DOHH2 (cell line): ENCODE data around the gene PRR16.

Experiments used
- H3F3A ChIP-seq: fragments of 200-600 bp; sonication (generic), shearing (Covaris generic); 2 replicates; pipeline ENCODE4 v1.6.0; 2016; ENCODE audit warnings: antibody characterized with exemption, mild to moderate bottlenecking; ENCODE audit not compliant: control insufficient read depth, insufficient read depth
- H3K27ac ChIP-seq: fragments of 200-600 bp; sonication (generic); 2 replicates; pipeline ENCODE4 v1.5.1; 2014; ENCODE audit warnings: low read depth, mild to moderate bottlenecking, low read length, moderate library complexity
- H3K27me3 ChIP-seq: fragments of 200-600 bp; sonication (generic); 2 replicates; pipeline ENCODE4 v1.6.1; 2014; ENCODE audit warnings: mild to moderate bottlenecking, low read length, mixed read lengths; ENCODE audit not compliant: control insufficient read depth
- H3K36me3 ChIP-seq: fragments of 200-600 bp; sonication (generic); 2 replicates; pipeline ENCODE4 v1.6.1; 2014; ENCODE audit warnings: mild to moderate bottlenecking, low read length, moderate library complexity, mixed read lengths; ENCODE audit not compliant: control insufficient read depth
- H3K4me1 ChIP-seq: fragments of 200-600 bp; sonication (generic); 2 replicates; pipeline ENCODE4 v1.6.1; 2014; ENCODE audit warnings: mild to moderate bottlenecking, low read length, mixed read lengths; ENCODE audit not compliant: control insufficient read depth
- H3K4me2 ChIP-seq: fragments of 200-600 bp; sonication (generic); 2 replicates; pipeline ENCODE4 v1.6.0; 2014; ENCODE audit warnings: mild to moderate bottlenecking, low read length, moderate library complexity
- H3K4me3 ChIP-seq: fragments of 200-600 bp; sonication (generic); 2 replicates; pipeline ENCODE4 v1.5.1; 2014; ENCODE audit warnings: mild to moderate bottlenecking, low read length, mixed read lengths
- H3K79me2 ChIP-seq: fragments of 200-600 bp; sonication (generic); 2 replicates; pipeline ENCODE4 v1.6.1; 2014; ENCODE audit warnings: mild to moderate bottlenecking, low read length, mixed read lengths; ENCODE audit not compliant: control insufficient read depth
- H3K9me2 ChIP-seq: fragments of 200-600 bp; sonication (generic); replicated peaks from 2 replicates; pipeline ENCODE4 v1.6.1; 2014; ENCODE audit warnings: mild to moderate bottlenecking, low read length, mixed read lengths; ENCODE audit not compliant: control insufficient read depth
- H3K9me3 ChIP-seq: fragments of 200-600 bp; sonication (generic); 2 replicates; pipeline ENCODE4 v1.6.1; 2014; ENCODE audit warnings: antibody characterized with exemption, low read length, mixed read lengths; ENCODE audit not compliant: control insufficient read depth, insufficient read depth
- H4K20me1 ChIP-seq: fragments of 200-600 bp; sonication (generic); 2 replicates; pipeline ENCODE4 v1.6.0; 2014; ENCODE audit warnings: low read depth, mild to moderate bottlenecking, antibody characterized with exemption, low read length, moderate library complexity; ENCODE audit not compliant: control insufficient read depth, insufficient read depth
- CTCF ChIP-seq: fragments of 200-600 bp; sonication (generic); IDR thresholded peaks from one replicate; pipeline ENCODE4 v1.5.1; 2014; ENCODE audit warnings: antibody characterized with exemption, mild to moderate bottlenecking, low read depth, low read length; ENCODE audit not compliant: poor library complexity, severe bottlenecking
- EZH2phosphoT487 ChIP-seq: fragments of 200-600 bp; sonication (generic); IDR thresholded peaks from 2 replicates; pipeline ENCODE4 v1.6.1; 2017; ENCODE audit warnings: borderline replicate concordance, mild to moderate bottlenecking, antibody characterized with exemption, low read length, moderate library complexity, mixed read lengths

The PRR16 gene

DNA sequence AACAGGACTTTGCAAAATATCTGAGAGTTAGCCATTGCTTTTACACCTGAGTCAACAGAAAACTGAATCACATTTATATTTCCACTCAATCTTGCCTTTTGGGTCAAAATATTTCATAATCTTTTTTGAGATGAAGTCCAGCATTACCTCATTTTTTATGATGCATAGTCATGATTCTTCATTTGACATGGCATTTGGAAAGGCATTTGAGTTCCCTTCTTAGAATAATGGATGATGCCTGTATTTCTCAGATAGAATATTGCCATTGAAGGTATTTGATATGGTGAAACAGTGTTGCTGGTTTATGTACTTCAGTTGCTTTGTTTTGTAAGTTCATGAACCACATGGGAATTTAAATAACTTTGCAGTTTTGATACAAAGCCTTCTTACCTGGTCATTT is 180.4 kb downstream of the PRR16 start:
- H3K27ac ChIP-seq = no peak overlapping the region
- no peaks in the 10 kb centered on the region for H3K36me3 ChIP-seq
- no peaks in the 10 kb centered on the region for H3F3A ChIP-seq
- H3K27me3 ChIP-seq = no peaks in the 10 kb centered on the region
- H3K79me2 ChIP-seq = no peaks in the 10 kb centered on the region
- H3K4me2 ChIP-seq = no peak overlapping the region
- no peak for TF ChIP-seq CTCF
- TF ChIP-seq EZH2phosphoT487 = no peak
- no peaks in the 10 kb centered on the region for H4K20me1 ChIP-seq
- no peaks in the 10 kb centered on the region for H3K4me1 ChIP-seq
- H3K4me3 ChIP-seq = no peak overlapping the region
- no peaks in the 10 kb centered on the region for H3K9me2 ChIP-seq
- H3K9me3 ChIP-seq = no peaks in the 10 kb centered on the region

DNA sequence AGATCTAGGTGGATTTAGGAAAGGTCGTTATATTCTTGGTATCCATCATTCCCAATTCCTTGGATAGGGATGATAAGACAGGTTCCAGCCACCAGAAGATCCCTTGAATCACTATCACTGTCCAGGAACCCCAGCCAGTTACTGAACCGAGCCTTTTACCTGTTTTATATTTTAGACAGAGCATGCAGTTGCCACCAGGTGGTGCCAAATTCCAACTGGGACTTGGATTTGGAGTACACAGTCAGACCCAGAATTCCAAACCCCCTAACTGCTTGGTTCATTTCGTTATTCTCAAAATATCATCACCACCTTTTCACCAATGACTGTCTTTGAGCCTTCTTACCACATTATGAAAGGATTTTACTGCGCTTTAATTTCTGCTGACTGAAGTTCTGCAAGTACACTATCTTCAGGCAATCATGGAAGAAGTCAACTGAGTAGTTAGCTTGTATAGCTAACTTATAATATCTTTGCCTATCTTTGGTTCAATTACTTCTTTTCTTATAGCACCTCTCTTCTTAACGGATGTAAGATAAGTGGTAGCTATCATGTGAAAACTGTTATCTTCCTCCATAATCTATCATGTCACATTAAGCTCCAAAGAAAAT is 191.8 kb downstream of the PRR16 start:
- no peaks in the 10 kb centered on the region for H3K79me2 ChIP-seq
- H3K4me1 ChIP-seq = no peaks in the 10 kb centered on the region
- no peaks in the 10 kb centered on the region for H3K27me3 ChIP-seq
- H3K9me3 ChIP-seq = no peaks in the 10 kb centered on the region
- no peaks in the 10 kb centered on the region for H4K20me1 ChIP-seq
- H3K9me2 ChIP-seq = no peaks in the 10 kb centered on the region
- H3K27ac ChIP-seq = no peak overlapping the region
- no peaks in the 10 kb centered on the region for H3F3A ChIP-seq
- H3K36me3 ChIP-seq = no peaks in the 10 kb centered on the region
- H3K4me3 ChIP-seq = no peak overlapping the region
- no peak overlapping the region for H3K4me2 ChIP-seq
- TF ChIP-seq EZH2phosphoT487 (no peak), CTCF (peak; percentile 49)

GRCh38 chr5:120657104-120657503 is 193.0 kb downstream of the PRR16 start:
- no peak overlapping the region for H3K4me3 ChIP-seq
- no peak overlapping the region for H3K27ac ChIP-seq
- no peaks in the 10 kb centered on the region for H3K9me3 ChIP-seq
- TF ChIP-seq EZH2phosphoT487 (no peak), CTCF (no peak)
- H3K4me2 ChIP-seq = no peak overlapping the region
- H3K27me3 ChIP-seq = no peaks in the 10 kb centered on the region
- H3K4me1 ChIP-seq = no peaks in the 10 kb centered on the region
- H3K79me2 ChIP-seq = no peaks in the 10 kb centered on the region
- H4K20me1 ChIP-seq = no peaks in the 10 kb centered on the region
- H3K9me2 ChIP-seq = no peaks in the 10 kb centered on the region
- H3K36me3 ChIP-seq = no peaks in the 10 kb centered on the region
- H3F3A ChIP-seq = no peaks in the 10 kb centered on the region
